H1 (cell line): ENCODE measurements around the gene GDNF. TPM values are rescaled to one million over a fixed set of nuclear protein-coding genes. Genes with fewer than 3 reads are reported as not detected.

ENCODE experiments used
- CTCF ChIA-PET: fragments of 300-600 bp; sonication (Branson Sonifier 250); formaldehyde crosslinking; loops from one replicate; lab custom pipeline; 2021; ENCODE audit not compliant: partially characterized antibody; lab: Charles Lee
- POLR2A ChIA-PET: fragments of 300-600 bp; sonication (Branson Sonifier 250); formaldehyde crosslinking; loops from one replicate; lab custom pipeline; 2021; ENCODE audit warnings: inconsistent platforms; ENCODE audit not compliant: partially characterized antibody; lab: Charles Lee
- DNase-seq, 2 experiments: peaks; one replicate each; pipeline versions ENCODE4 v3.0.0 to v3.0.0-alpha.2; 2010 to 2022; ENCODE audit warnings: low spot score in 2 of 2, low read depth in 1 of 2, mixed read lengths in 1 of 2
- FAIRE-seq: peaks from 2 replicates; lab custom pipeline; 2011; peaks lifted over from hg19 to GRCh38; lab: Jason Lieb, UNC
- H2AFZ ChIP-seq: 2 replicates; pipeline ENCODE4 v1.8.1; 2012; ENCODE audit warnings: low read length, inconsistent platforms
- H2AK5ac ChIP-seq: 2 replicates; pipeline ENCODE4 v1.6.1; 2013; ENCODE audit warnings: low read depth, low read length
- H2BK120ac ChIP-seq: replicated peaks from 2 replicates; pipeline ENCODE3; 2013; ENCODE audit warnings: low read depth, low read length, inconsistent platforms
- H2BK12ac ChIP-seq: 2 replicates; pipeline ENCODE4 v1.6.1; 2013; ENCODE audit warnings: low read depth, low read length
- H2BK15ac ChIP-seq: 2 replicates; pipeline ENCODE4 v1.6.1; 2013; ENCODE audit warnings: low read length
- H2BK20ac ChIP-seq: 2 replicates; pipeline ENCODE4 v1.6.1; 2013; ENCODE audit warnings: low read length
- H2BK5ac ChIP-seq: 2 replicates; pipeline ENCODE4 v1.6.1; 2013; ENCODE audit warnings: low read depth, low read length
- H3K14ac ChIP-seq: 2 replicates; pipeline ENCODE4 v1.6.1; 2013; ENCODE audit warnings: inconsistent platforms; ENCODE audit not compliant: insufficient read length
- H3K18ac ChIP-seq: 2 replicates; pipeline ENCODE4 v1.6.1; 2013; ENCODE audit warnings: low read length; ENCODE audit errors: extremely low read depth
- H3K23ac ChIP-seq: 2 replicates; pipeline ENCODE4 v1.6.1; 2013; ENCODE audit warnings: inconsistent platforms; ENCODE audit not compliant: insufficient read length
- H3K23me2 ChIP-seq: 2 replicates; pipeline ENCODE4 v1.6.1; 2013; ENCODE audit warnings: low read depth, low read length
- H3K27ac ChIP-seq: 2 replicates; pipeline ENCODE4 v1.6.1; 2011; ENCODE audit warnings: low read depth, low read length, inconsistent platforms
- H3K27me3 ChIP-seq, 4 experiments: replicated peaks in 1 of 4; 1 replicate in 1 of 4; 2 replicates in 3 of 4; pipeline versions ENCODE4 v1.6.1 to v1.8.1; 2011 to 2013; ENCODE audit warnings: low read length in 3 of 4, mild to moderate bottlenecking in 3 of 4, inconsistent platforms in 2 of 4, mixed read lengths in 2 of 4, moderate library complexity in 1 of 4; ENCODE audit not compliant: control insufficient read depth in 3 of 4, insufficient read depth in 3 of 4; ENCODE audit errors: extremely low read depth in 1 of 4
- H3K36me3 ChIP-seq, 4 experiments: 2 replicates each; pipeline versions ENCODE4 v1.6.1 to v1.8.1; 2011 to 2013; ENCODE audit warnings: mild to moderate bottlenecking in 4 of 4, low read length in 3 of 4, moderate library complexity in 2 of 4, control low read depth in 1 of 4, inconsistent platforms in 1 of 4; ENCODE audit not compliant: insufficient read depth in 4 of 4, control insufficient read depth in 2 of 4
- H3K4ac ChIP-seq: replicated peaks from 2 replicates; pipeline ENCODE3; 2013; ENCODE audit warnings: low read length, low read depth, mixed read lengths, inconsistent platforms; ENCODE audit not compliant: insufficient read length
- H3K4me1 ChIP-seq, 4 experiments: replicated peaks in 1 of 4; 1 replicate in 1 of 4; 2 replicates in 3 of 4; pipeline versions ENCODE4 v1.6.1 to v1.8.1; 2011 to 2013; ENCODE audit warnings: low read length in 3 of 4, inconsistent platforms in 2 of 4, mixed read lengths in 1 of 4; ENCODE audit not compliant: insufficient read depth in 4 of 4, control insufficient read depth in 3 of 4
- H3K4me2 ChIP-seq, 2 experiments: 2 replicates each; pipeline versions ENCODE4 v1.6.1 to v1.8.1; 2011 to 2013; ENCODE audit warnings: low read depth in 2 of 2, low read length in 2 of 2, control low read depth in 1 of 2, inconsistent platforms in 1 of 2, mild to moderate bottlenecking in 1 of 2; ENCODE audit not compliant: insufficient read depth in 1 of 2
- H3K4me3 ChIP-seq, 4 experiments: fragments of 200-600, 300-600 bp in 1 of 4; sonication (generic), shearing (Covaris generic), sonication (Bioruptor Twin) in 1 of 4; 2 replicates each; pipeline versions ENCODE4 v1.5.1 to v1.8.1; 2011 to 2016; ENCODE audit warnings: low read length in 4 of 4, low read depth in 3 of 4, control low read depth in 2 of 4, inconsistent platforms in 2 of 4, mild to moderate bottlenecking in 2 of 4, mixed read lengths in 1 of 4, moderate library complexity in 1 of 4; ENCODE audit not compliant: insufficient read depth in 2 of 4; ENCODE audit errors: extremely low read depth in 1 of 4
- H3K56ac ChIP-seq: replicated peaks from 2 replicates; pipeline ENCODE3; 2013; ENCODE audit warnings: low read depth, mild to moderate bottlenecking, mixed read lengths, low read length, inconsistent platforms; ENCODE audit not compliant: insufficient read length
- H3K79me1 ChIP-seq: 2 replicates; pipeline ENCODE4 v1.6.1; 2013; ENCODE audit warnings: low read depth, low read length, control low read depth
- H3K79me2 ChIP-seq, 2 experiments: 2 replicates each; pipeline versions ENCODE4 v1.6.1 to v1.8.1; 2012 to 2013; ENCODE audit warnings: low read length in 2 of 2, mild to moderate bottlenecking in 2 of 2, inconsistent platforms in 1 of 2; ENCODE audit not compliant: insufficient read depth in 2 of 2, control insufficient read depth in 1 of 2
- H3K9ac ChIP-seq, 4 experiments: replicated peaks in 1 of 4; 1 replicate in 1 of 4; 2 replicates in 3 of 4; pipeline versions ENCODE4 v1.6.1 to v1.8.1; 2011 to 2013; ENCODE audit warnings: low read depth in 3 of 4, low read length in 3 of 4, control low read depth in 2 of 4, mild to moderate bottlenecking in 2 of 4, moderate library complexity in 2 of 4, inconsistent platforms in 1 of 4; ENCODE audit errors: extremely low read depth in 1 of 4
- H3K9me3 ChIP-seq, 2 experiments: 2 replicates each; pipeline versions ENCODE4 v1.6.1 to v1.8.1; 2012 to 2013; ENCODE audit warnings: mild to moderate bottlenecking in 2 of 2, moderate library complexity in 2 of 2, control low read depth in 1 of 2, inconsistent platforms in 1 of 2, low read depth in 1 of 2, low read length in 1 of 2, mixed read lengths in 1 of 2; ENCODE audit not compliant: insufficient read depth in 2 of 2
- H4K20me1 ChIP-seq, 2 experiments: replicated peaks in 1 of 2; 2 replicates each; pipeline versions ENCODE3 to v1.8.1; 2011 to 2013; ENCODE audit warnings: inconsistent platforms in 2 of 2, low read length in 2 of 2, mild to moderate bottlenecking in 1 of 2; ENCODE audit not compliant: insufficient read depth in 2 of 2, control insufficient read depth in 1 of 2
- H4K5ac ChIP-seq: 2 replicates; pipeline ENCODE4 v1.6.1; 2013; ENCODE audit warnings: low read length, low read depth, mixed read lengths, inconsistent platforms; ENCODE audit not compliant: insufficient read length
- H4K8ac ChIP-seq: 2 replicates; pipeline ENCODE4 v1.8.0; 2013; ENCODE audit warnings: mild to moderate bottlenecking, moderate library complexity, low read length, inconsistent platforms; ENCODE audit not compliant: insufficient read depth; ENCODE audit errors: extremely low read depth
- H4K91ac ChIP-seq: replicated peaks from 2 replicates; pipeline ENCODE3; 2013; ENCODE audit warnings: low read length, mixed read lengths, inconsistent platforms; ENCODE audit not compliant: insufficient read length
- BCL11A ChIP-seq, 2 experiments: IDR thresholded peaks; one replicate each; pipeline ENCODE4 v1.6.1; 2011; ENCODE audit warnings: low read depth in 2 of 2, low read length in 2 of 2, mild to moderate bottlenecking in 2 of 2
- CEBPB ChIP-seq: IDR thresholded peaks from 2 replicates; pipeline ENCODE4 v1.6.1; 2012; ENCODE audit warnings: low read depth, low read length
- PHF8 ChIP-seq: fragments of 200-600 bp; sonication (generic); conservative IDR thresholded peaks from 2 replicates; pipeline ENCODE4 v1.7.1; 2012; ENCODE audit warnings: low read depth, mild to moderate bottlenecking, inconsistent platforms, low read length, moderate library complexity
- YY1 ChIP-seq: IDR thresholded peaks from 2 replicates; pipeline ENCODE4 v1.6.1; 2011; ENCODE audit warnings: low read depth, mild to moderate bottlenecking, low read length
- WGBS, 2 experiments: shearing (Covaris generic) in 1 of 2; methylation state at CpG; one replicate each; pipeline versions ENCODE4 v1.1.6 to v1.1.7; 2013 to 2015; ENCODE audit warnings: low lambda C conversion rate in 2 of 2, mixed read lengths in 2 of 2, inconsistent platforms in 1 of 2, low coverage in 1 of 2, missing lambda C conversion rate in 1 of 2; ENCODE audit not compliant: insufficient replicate concordance in 2 of 2, insufficient coverage in 1 of 2, insufficient read length in 1 of 2; ENCODE audit errors: extremely low coverage in 1 of 2, missing lambda C conversion rate in 1 of 2; 5-methylcytosine and 5-hydroxymethylcytosine counted together
- polyA plus RNA-seq, 7 experiments: library from polyadenylated mRNA; depleted of rRNA in 3 of 7; stranded (reverse) in 5 of 7; unstranded in 2 of 7; fragments of >200 nt in 5 of 7; fragments of 200-250 nt in 2 of 7; gene quantifications; 1 replicate in 5 of 7; 2 replicates in 1 of 7; 4 replicates in 1 of 7; pipeline versions ENCODE4 v1.2.1 to v1.2.3, GENCODE V29; 2011 to 2013; ENCODE audit warnings: missing spikeins in 2 of 7, mixed read lengths in 2 of 7
- total RNA-seq: library from RNA; stranded (reverse); fragmentation: NEBNext Ultra II Directional; extraction: Animal tissue kit (Norgen Biotek cat#: 25700); gene quantifications from 2 replicates; pipeline ENCODE4 v1.2.1, GENCODE V29; 2021
- TF ChIP-seq, protein P1 (sequence below): IDR thresholded peaks from 2 replicates; pipeline ENCODE4 v1.6.1; 2011; ENCODE audit warnings: low read length, improper control_type of control experiment

Gene GDNF
- total and polyA plus RNA-seq, 2 of the 8 experiments (the other 6 are each of a cell fraction or from before 2014, with no cell fraction given), result 0.15 to 2.0 TPM

DNA sequence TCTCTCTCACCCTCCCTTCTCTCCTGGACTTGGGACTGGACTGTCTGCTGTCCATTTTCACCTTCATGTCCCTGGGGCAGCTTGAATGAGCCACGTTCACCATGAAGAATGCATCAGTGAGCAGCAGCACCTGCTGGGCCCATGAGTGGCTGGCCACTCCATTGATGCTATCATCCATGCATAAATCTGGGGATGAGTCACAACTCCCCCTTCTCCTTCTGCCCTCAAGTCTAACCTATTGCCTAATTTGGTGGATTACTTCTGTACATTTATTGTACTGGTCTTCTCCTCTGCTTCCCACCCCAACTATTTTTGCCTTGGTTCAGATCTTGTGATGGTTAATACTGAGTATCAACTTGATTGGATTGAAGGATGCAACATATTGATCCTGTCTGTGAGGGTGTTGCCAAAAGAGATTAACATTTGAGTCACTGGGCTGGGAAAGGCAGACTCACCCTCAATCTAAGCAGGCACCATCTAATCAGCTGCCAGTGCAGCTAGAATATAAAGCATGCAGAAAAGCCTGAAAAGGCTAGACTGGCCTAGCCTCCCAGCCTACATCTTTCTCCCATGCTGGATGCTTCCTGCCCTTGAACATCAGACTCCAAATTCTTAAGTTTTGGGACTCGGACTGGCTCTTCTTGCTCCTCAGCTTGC lies 46.7 kb downstream of the GDNF start:
- Histone ChIP-seq H2BK20ac (no peak overlapping the region), H3K79me1 (no peaks in the 10 kb centered on the region), H3K79me2 (no peaks in the 10 kb centered on the region), H3K23me2 (no peaks in the 10 kb centered on the region), H4K91ac (no peak overlapping the region), H2BK120ac (no peak overlapping the region), H3K36me3 (no peaks in the 10 kb centered on the region), H2BK15ac (no peak overlapping the region), H3K56ac (no peak overlapping the region), H2AFZ (no peak overlapping the region), H3K27me3 (no peaks in the 10 kb centered on the region), H4K20me1 (no peaks in the 10 kb centered on the region), H4K8ac (no peak overlapping the region), H3K4me2 (no peak overlapping the region), H3K23ac (no peak overlapping the region), H3K9ac (no peak overlapping the region), H3K27ac (no peak overlapping the region), H3K18ac (no peak overlapping the region), H2AK5ac (no peak overlapping the region), H4K5ac (no peak overlapping the region), H2BK5ac (no peak overlapping the region), H3K4ac (no peak overlapping the region), H3K4me3 (no peak overlapping the region), H3K9me3 (0 out of 4 replicates have a peak, but pooled peaks cover 0 to 9% of the 10 kb centered on the region in 2 experiments), H2BK12ac (no peak overlapping the region), H3K14ac (no peak overlapping the region), H3K4me1 (no peaks in the 10 kb centered on the region)
- FAIRE-seq, result no peak
- ChIA-PET POLR2A (no interaction called here), CTCF (interaction anchor here (1.2 to 1.3 kb wide), 2 partner anchors 16 to 65 kb away, joined by 3 read pairs; no protein-coding TSS in a partner anchor)
- DNase-seq, result no peak
- TF ChIP-seq BCL11A (IDR thresholded peaks at IDR 0.05; ENCODE audit: low read depth in 2 of 2, low read length in 2 of 2), result no peak
- no peak for TF ChIP-seq YY1
- TF ChIP-seq CEBPB, result no peak
- TF ChIP-seq PHF8, result no peak
- TF ChIP-seq, protein P1, sequence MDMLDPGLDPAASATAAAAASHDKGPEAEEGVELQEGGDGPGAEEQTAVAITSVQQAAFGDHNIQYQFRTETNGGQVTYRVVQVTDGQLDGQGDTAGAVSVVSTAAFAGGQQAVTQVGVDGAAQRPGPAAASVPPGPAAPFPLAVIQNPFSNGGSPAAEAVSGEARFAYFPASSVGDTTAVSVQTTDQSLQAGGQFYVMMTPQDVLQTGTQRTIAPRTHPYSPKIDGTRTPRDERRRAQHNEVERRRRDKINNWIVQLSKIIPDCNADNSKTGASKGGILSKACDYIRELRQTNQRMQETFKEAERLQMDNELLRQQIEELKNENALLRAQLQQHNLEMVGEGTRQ, result no peak
- 89% methylated on average over 2 of the region's 2 CpGs; no CpG with 5 or more reads in 1 of the 2 experiments for WGBS, 2 experiments
